ENCODE data around the gene C17orf107. TPM values are rescaled to one million over a fixed set of nuclear protein-coding genes. Genes with fewer than 3 reads are reported as not detected.

C17orf107 gene
- total RNA-seq, 1 donor from 2014 or later: 3.0 TPM

- no peak for DNase-seq (ENCODE audit: low spot score)
Observed at GRCh38 chr17:4870855-4871254, 28.5 kb upstream of the C17orf107 start.

- DNase-seq (ENCODE audit: low spot score): no peak
Observed at GRCh38 chr17:4872786-4873185, 26.6 kb upstream of the C17orf107 start.

GRCh38 chr17:4877089-4877488 is 22.2 kb upstream of the C17orf107 start:
- no peak for DNase-seq (ENCODE audit: low spot score)

GRCh38 chr17:4879601-4880000 is 19.7 kb upstream of the C17orf107 start:
- no peak for DNase-seq (ENCODE audit: low spot score)

GRCh38 chr17:4880857-4881256 is 18.5 kb upstream of the C17orf107 start:
- DNase-seq (ENCODE audit: low spot score): no peak

- DNase-seq (ENCODE audit: low spot score): no peak
Observed at GRCh38 chr17:4881761-4882555, 17.4 kb upstream of the C17orf107 start.

- no peak for DNase-seq (ENCODE audit: low spot score)
Observed at GRCh38 chr17:4884489-4884888, 14.8 kb upstream of the C17orf107 start.

GRCh38 chr17:4886830-4887229 is 12.5 kb upstream of the C17orf107 start:
- no peak for DNase-seq (ENCODE audit: low spot score)

GRCh38 chr17:4887581-4887980 is 11.8 kb upstream of the C17orf107 start:
- DNase-seq (ENCODE audit: low spot score): no peak

- no peak for DNase-seq (ENCODE audit: low spot score)
Observed at GRCh38 chr17:4891411-4892410, 7.6 kb upstream of the C17orf107 start.

- DNase-seq (ENCODE audit: low spot score): no peak
Observed at GRCh38 chr17:4892499-4893221, 6.7 kb upstream of the C17orf107 start.

- no peak for DNase-seq (ENCODE audit: low spot score)
Observed at GRCh38 chr17:4893272-4893671, 6.1 kb upstream of the C17orf107 start.

- no peak for DNase-seq (ENCODE audit: low spot score)
Observed at GRCh38 chr17:4893721-4894560, 5.4 kb upstream of the C17orf107 start.

- no peak for DNase-seq (ENCODE audit: low spot score)
Observed at GRCh38 chr17:4895121-4895520, 4.2 kb upstream of the C17orf107 start.

- no peak for DNase-seq (ENCODE audit: low spot score)
Observed at GRCh38 chr17:4895657-4896331, 3.5 kb upstream of the C17orf107 start.

- no peak for DNase-seq (ENCODE audit: low spot score)
Observed at GRCh38 chr17:4896332-4897197, 2.8 kb upstream of the C17orf107 start.

GRCh38 chr17:4897198-4897687 is 2.1 kb upstream of the C17orf107 start:
- no peak for DNase-seq (ENCODE audit: low spot score)

GRCh38 chr17:4897785-4898184 is 1.6 kb upstream of the C17orf107 start:
- DNase-seq (ENCODE audit: low spot score): no peak

- no peak for DNase-seq (ENCODE audit: low spot score)
Observed at GRCh38 chr17:4898351-4898750, 985 bp upstream of the C17orf107 start.

Measured in mesenteric fat pad (tissue), 1 donor.